Left lung (tissue), 10 donors: Measurements from ENCODE around the gene UIMC1. TPM values are rescaled to one million over a fixed set of nuclear protein-coding genes. Genes with fewer than 3 reads are reported as not detected.

Experiments
- ATAC-seq: fragments of 200-7000 bp; cut with Tn5 transposase; one replicate; pipeline ENCODE4 v1.9.1; 2020; ENCODE audit warnings: moderate library complexity
- DNase-seq, 4 donors: peaks; one replicate each; pipeline ENCODE4 v3.0.0-alpha.2; 2013 to 2020
- H3K27ac ChIP-seq, 2 donors: fragments of 200-600 bp; sonication (generic) in 1 of 2; one replicate each; pipeline versions ENCODE4 v1.5.0 to v1.8.0; 2020 to 2021
- H3K27me3 ChIP-seq, 2 donors: fragments of 200-600 bp; sonication (generic) in 1 of 2; one replicate each; pipeline versions ENCODE4 v1.5.0 to v1.8.0; 2020 to 2021
- H3K36me3 ChIP-seq, 2 donors: fragments of 200-600 bp; sonication (generic) in 1 of 2; one replicate each; pipeline versions ENCODE4 v1.5.0 to v1.8.0; 2020 to 2021
- H3K4me1 ChIP-seq, 2 donors: fragments of 200-600 bp; one replicate each; pipeline ENCODE4 v1.8.0; 2021
- H3K4me3 ChIP-seq, 2 donors: fragments of 200-600 bp; sonication (generic) in 1 of 2; one replicate each; pipeline versions ENCODE4 v1.5.0 to v1.8.0; 2020 to 2021; ENCODE audit warnings: mild to moderate bottlenecking in 1 of 2
- H3K9me3 ChIP-seq, 2 donors: fragments of 200-600 bp; sonication (generic) in 1 of 2; one replicate each; pipeline versions ENCODE4 v1.5.0 to v1.8.0; 2020 to 2021
- intact Hi-C, 2 donors: fragments of 100-400 bp; cut with DNase I; formaldehyde crosslinking; loops; one replicate each; pipeline versions ENCODE4 v1.11.2 to v1.14.2; 2022
- polyA plus RNA-seq, 6 donors: library from polyadenylated mRNA; unstranded; fragments of 120-200 nt; gene quantifications; one replicate each; pipeline ENCODE4 v1.2.1, GENCODE V29; 2013; ENCODE audit not compliant: insufficient read length in 6 of 6
- total RNA-seq, 2 donors: library from RNA; stranded (reverse); fragmentation: NEBNext Ultra II Directional; extraction: Animal tissue kit (Norgen Biotek cat#: 25700); gene quantifications; one replicate each; pipeline ENCODE4 v1.2.1, GENCODE V29; 2021
- TF ChIP-seq, protein P1 (sequence below), 2 donors: fragments of 200-600 bp; sonication (generic) in 1 of 2; IDR thresholded peaks; one replicate each; pipeline versions ENCODE4 v1.5.0 to v1.8.0; 2021; ENCODE audit warnings: antibody characterized with exemption in 2 of 2
- donor health status: DM: no; HTN: yes; CAD: no.
- donor health status: DM: no; HTN: no; CAD: no.

UIMC1 gene
- total and polyA plus RNA-seq, 8 donors = 22.4 to 53.7 (median 44.2) TPM

DNA sequence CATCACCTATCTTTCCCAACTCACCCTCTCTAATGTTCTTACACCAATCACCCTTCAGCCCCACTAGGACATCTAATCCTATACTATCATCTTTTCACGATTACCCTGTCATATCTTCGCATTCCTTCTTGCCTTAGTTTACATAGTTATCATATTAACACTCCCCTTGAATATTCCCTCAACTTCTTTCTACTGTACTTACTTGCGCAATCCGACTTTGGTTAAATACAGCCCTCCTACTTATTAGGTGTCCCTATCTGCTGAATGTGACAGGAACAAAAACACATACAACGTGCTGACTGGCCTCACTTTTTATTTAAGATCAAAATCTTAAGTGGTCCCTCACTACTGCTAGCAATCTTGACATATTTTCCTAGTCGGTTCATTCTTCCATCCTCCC is 88.0 kb downstream of the UIMC1 start:
- Histone ChIP-seq H3K4me3 (no peak overlapping the region), H3K9me3 (no peaks in the 10 kb centered on the region), H3K27ac (no peak overlapping the region), H3K36me3 (peaks cover 0 to 23% of the 10 kb centered on the region in 2 donors), H3K27me3 (no peaks in the 10 kb centered on the region), H3K4me1 (no peaks in the 10 kb centered on the region)
- DNase-seq (no peak), ATAC-seq (no peak)
- intact Hi-C loops = no loop called here
- TF ChIP-seq, protein P1, sequence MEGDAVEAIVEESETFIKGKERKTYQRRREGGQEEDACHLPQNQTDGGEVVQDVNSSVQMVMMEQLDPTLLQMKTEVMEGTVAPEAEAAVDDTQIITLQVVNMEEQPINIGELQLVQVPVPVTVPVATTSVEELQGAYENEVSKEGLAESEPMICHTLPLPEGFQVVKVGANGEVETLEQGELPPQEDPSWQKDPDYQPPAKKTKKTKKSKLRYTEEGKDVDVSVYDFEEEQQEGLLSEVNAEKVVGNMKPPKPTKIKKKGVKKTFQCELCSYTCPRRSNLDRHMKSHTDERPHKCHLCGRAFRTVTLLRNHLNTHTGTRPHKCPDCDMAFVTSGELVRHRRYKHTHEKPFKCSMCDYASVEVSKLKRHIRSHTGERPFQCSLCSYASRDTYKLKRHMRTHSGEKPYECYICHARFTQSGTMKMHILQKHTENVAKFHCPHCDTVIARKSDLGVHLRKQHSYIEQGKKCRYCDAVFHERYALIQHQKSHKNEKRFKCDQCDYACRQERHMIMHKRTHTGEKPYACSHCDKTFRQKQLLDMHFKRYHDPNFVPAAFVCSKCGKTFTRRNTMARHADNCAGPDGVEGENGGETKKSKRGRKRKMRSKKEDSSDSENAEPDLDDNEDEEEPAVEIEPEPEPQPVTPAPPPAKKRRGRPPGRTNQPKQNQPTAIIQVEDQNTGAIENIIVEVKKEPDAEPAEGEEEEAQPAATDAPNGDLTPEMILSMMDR (IDR thresholded peaks at IDR 0.05) = no peak

DNA sequence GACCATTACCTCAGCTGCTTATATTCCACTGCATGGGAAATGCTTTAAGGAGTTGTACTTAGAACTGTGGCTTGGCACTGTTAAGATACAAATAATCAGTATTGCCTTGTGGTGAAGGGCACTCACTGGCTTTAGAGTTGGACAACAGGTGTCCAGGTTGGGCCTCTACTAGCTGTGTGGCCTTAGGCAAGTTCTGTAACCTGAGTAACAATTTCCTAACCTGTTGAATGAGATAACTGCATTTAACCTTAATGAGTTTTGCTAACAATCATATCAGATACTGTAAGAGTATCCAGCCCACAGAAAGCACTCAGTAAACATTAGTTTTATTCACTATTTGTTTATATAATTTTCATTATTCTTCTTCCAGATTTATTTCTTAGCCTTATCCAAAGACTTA is 90.2 kb downstream of the UIMC1 start:
- no peak for DNase-seq
- Histone ChIP-seq H3K36me3 (peaks cover 0 to 23% of the 10 kb centered on the region in 2 donors), H3K27me3 (no peaks in the 10 kb centered on the region), H3K4me3 (no peak overlapping the region), H3K9me3 (no peaks in the 10 kb centered on the region), H3K4me1 (no peaks in the 10 kb centered on the region), H3K27ac (no peak overlapping the region)
- intact Hi-C loops = no loop called here
- peak; percentile 91 for ATAC-seq
- TF ChIP-seq, protein P1 (IDR thresholded peaks at IDR 0.05) = no peak

DNA sequence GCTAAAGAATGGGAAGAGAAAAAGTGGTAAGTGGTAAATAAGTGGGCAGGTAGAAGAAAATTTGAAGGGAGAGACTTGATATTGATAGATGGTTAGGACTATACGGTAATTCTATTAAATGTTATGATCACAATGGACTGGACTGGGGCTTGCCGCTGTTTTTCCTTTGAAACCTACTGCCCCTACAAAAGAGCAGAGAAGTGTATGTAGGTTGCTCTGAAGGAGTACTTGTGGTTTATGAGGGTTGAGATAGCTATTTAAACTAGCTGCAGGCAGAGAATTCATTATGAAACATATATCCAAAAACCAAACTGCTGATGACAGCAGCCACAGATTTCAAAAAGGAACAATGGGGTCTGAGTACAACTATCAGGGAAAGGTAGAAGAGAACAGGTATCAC is 90.7 kb downstream of the UIMC1 start:
- TF ChIP-seq, protein P1 (IDR thresholded peaks at IDR 0.05) = no peak
- intact Hi-C loops = no loop called here
- Histone ChIP-seq H3K9me3 (no peaks in the 10 kb centered on the region), H3K27me3 (no peaks in the 10 kb centered on the region), H3K4me3 (no peak overlapping the region), H3K36me3 (peaks cover 0 to 21% of the 10 kb centered on the region in 2 donors), H3K27ac (no peak overlapping the region), H3K4me1 (no peaks in the 10 kb centered on the region)
- ATAC-seq (peak; percentile 83), DNase-seq (peak in 1 of 4 donors; percentile 18)

DNA sequence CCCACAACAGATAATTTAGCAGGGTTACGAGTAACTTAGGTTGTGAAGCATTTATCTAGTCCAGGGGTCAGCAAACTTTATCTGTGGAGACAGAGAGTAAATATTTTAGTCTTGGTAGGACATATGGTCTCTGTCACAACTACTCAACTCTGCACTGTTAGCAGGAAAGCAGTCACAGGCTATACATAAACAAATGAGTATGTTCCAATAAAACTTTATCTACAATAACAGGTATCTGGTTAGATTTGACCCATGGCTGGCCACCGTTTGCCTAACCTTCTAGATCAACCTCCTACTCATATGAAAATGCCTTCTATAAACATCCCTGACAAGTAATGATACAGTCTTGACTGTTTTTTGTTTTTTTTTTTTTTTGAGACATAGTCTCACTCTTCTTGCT is 94.5 kb downstream of the UIMC1 start:
- DNase-seq (no peak), ATAC-seq (no peak)
- Histone ChIP-seq H3K4me3 (no peak overlapping the region), H3K27ac (no peak overlapping the region), H3K36me3 (peaks cover 6 to 23% of the 10 kb centered on the region in 2 donors), H3K4me1 (peaks cover 0 to 28% of the 10 kb centered on the region in 2 donors), H3K9me3 (no peaks in the 10 kb centered on the region), H3K27me3 (no peaks in the 10 kb centered on the region)
- intact Hi-C loops = no loop called here
- TF ChIP-seq, protein P1 (IDR thresholded peaks at IDR 0.05) = no peak

DNA sequence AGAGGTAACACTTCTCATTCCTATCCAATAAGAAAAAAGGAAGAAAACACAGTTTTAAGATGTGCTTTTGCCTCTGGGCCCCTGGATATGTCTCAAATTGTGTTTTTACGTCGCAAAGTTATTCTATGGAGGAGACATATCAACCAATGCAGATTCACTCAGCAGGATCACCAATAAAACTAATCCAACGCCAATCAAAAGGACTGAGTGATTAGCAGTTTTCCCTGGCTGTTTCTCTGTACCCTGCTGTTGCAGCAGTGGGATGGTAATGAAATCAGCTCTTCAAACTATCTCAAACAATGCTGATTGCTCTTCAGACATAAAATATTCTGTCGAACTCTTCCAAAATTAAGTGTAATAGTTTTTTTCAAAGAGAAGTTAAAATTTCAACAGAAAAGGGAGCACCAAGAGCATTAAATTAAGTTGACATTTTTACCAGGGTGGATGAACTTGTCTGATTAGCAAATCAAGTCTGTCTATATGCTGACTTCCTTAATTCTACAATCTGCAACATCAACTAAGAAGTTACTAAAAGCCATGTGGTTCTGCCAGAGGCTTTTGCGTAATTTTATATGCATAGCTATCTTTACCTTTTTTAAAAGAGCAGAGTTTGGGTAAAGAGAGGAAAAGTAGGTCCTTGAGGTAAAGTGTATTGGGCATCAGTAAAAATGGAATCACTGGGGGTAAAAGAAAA is 97.8 kb downstream of the UIMC1 start:
- Histone ChIP-seq H3K27ac (peak overlapping the region in 1 of 2 donors; percentile 38), H3K36me3 (peaks cover 6 to 56% of the 10 kb centered on the region in 2 donors), H3K9me3 (no peaks in the 10 kb centered on the region), H3K4me3 (no peak overlapping the region), H3K4me1 (peaks cover 0 to 29% of the 10 kb centered on the region in 2 donors), H3K27me3 (no peaks in the 10 kb centered on the region)
- DNase-seq (no peak), ATAC-seq (no peak)
- TF ChIP-seq, protein P1 (IDR thresholded peaks at IDR 0.05) = no peak
- intact Hi-C loops = no loop called here
